ENCODE measurements around the gene PROKR2. TPM values are rescaled to one million over a fixed set of nuclear protein-coding genes. Genes with fewer than 3 reads are reported as not detected.
A peak's percentile ranks its signal among the peaks of the same experiment; 100 is the strongest.

PROKR2 gene
- total RNA-seq: not detected

DNA sequence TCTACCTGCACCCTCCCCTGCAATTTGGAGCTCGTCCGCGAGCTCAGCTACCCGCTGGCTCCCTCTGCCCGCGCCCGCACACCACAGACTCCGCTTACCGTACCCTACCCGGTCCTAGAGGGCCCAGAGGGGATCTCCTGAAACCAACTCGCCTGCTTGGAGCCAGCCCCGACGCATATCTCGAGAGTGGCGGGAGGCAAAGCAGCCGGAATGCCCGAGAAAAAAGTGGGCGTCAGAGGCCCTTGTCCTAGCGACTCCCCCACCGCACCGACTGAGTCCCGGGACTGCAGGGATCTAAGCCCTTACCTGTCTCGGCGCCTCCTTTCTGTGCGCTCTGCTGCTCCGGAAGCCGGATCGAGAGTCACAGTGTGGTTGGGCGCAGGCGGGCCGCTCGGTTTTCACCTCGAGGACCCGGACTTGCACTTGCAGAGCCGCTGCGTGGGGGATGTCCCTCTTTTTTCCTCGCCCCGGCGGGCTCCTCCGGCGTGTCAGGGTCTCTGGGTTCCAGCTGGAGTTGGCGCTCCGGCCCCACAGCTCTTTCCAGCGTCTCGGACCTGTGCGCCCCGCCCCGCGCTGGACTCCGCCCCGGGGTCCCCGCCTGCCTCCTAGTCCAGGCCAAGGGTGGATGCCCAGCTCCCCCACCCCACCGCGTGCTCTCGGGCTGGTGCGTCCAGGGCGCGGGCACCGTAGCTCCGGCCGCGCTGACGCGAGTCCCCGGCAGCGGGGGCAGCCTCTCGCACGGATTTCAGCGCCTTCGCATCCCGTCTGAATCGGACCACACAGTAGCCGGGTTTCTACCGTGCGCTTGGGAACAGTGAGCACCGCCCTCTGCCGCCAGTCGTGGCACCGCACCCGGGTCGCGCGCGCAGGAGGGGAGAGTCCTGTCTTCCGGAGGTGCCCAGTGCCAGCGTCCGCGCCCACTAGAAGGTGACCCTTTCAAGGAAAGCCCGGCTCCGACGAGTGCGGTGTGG lies at the start of gene PROKR2:
PROKR2 (minus strand) TSS at position 767 of the 971 bp plus-strand sequence. CDS start 2,585 bp downstream, outside the sequence.
- Histone ChIP-seq H3K36me3 (no peaks in the 10 kb centered on the region), H3K27me3 (peaks cover 0 to 45% of the 10 kb centered on the region in 2 donors), H3K4me3 (peak within 1 kb of the TSS in 2 of 3 donors; percentile 17 to 19), H3K27ac (no peak within 1 kb of the TSS), H3K9me3 (no peaks in the 10 kb centered on the region), H3K4me1 (no peaks in the 10 kb centered on the region)
- DNase-seq (ENCODE audit: low spot score in 2 of 2): no peak
- TF ChIP-seq POLR2AphosphoS5 (IDR thresholded peaks at IDR 0.05): no peak
- no peak for TF ChIP-seq CTCF (IDR thresholded peaks at IDR 0.05)
- TF ChIP-seq POLR2A (IDR thresholded peaks at IDR 0.05): no peak
- intact Hi-C loops (cut with DNase I; ENCODE audit: low total_unique reads): no loop called here

DNA sequence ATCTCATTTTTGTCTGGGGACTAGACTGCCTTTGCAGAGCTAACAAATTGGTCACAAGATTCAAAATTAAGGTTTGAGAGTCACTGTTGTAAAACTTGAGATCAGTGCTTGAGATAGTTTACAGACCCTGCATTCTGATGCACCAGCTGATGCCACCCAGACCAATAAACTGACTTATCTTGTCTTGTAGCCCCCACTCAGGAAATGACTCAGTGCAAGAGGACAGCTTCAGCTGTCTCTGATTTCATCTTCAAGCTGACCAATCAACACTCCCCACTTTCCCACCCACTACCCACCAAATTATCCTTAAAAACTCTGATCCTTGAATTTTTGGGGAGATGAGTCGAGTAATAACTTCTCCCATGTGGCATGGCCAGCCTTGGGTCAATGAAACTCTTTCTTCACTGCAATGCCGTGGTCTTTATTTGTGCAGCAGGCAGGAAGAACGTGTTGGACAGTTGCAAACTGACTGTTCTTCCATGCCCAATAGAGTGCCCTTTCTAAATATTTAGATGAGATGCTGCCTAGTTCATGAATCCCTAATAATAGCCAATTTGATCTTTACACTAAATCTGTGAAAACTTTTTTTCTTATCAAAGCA lies 48.3 kb upstream of the PROKR2 start:
- Histone ChIP-seq H3K27me3 (no peaks in the 10 kb centered on the region), H3K36me3 (no peaks in the 10 kb centered on the region), H3K4me3 (no peak overlapping the region), H3K4me1 (no peaks in the 10 kb centered on the region), H3K9me3 (peaks cover 0 to 18% of the 10 kb centered on the region in 2 donors), H3K27ac (no peak overlapping the region)
- no peak for DNase-seq (ENCODE audit: low spot score in 2 of 2)
- no peak for TF ChIP-seq POLR2AphosphoS5 (IDR thresholded peaks at IDR 0.05)
- no peak for TF ChIP-seq CTCF (IDR thresholded peaks at IDR 0.05)
- no peak for TF ChIP-seq POLR2A (IDR thresholded peaks at IDR 0.05)
- intact Hi-C loops (cut with DNase I; ENCODE audit: low total_unique reads): no loop called here

GRCh38 chr20:5364136-5364821 lies 47.5 kb upstream of the PROKR2 start:
- Histone ChIP-seq H3K27ac (no peak overlapping the region), H3K4me1 (no peaks in the 10 kb centered on the region), H3K9me3 (peaks cover 0 to 18% of the 10 kb centered on the region in 2 donors), H3K36me3 (no peaks in the 10 kb centered on the region), H3K4me3 (no peak overlapping the region), H3K27me3 (no peaks in the 10 kb centered on the region)
- TF ChIP-seq POLR2A (IDR thresholded peaks at IDR 0.05) (no peak), POLR2AphosphoS5 (IDR thresholded peaks at IDR 0.05) (no peak), CTCF (IDR thresholded peaks at IDR 0.05) (no peak)
- intact Hi-C loops (cut with DNase I; ENCODE audit: low total_unique reads): no loop called here
- no peak for DNase-seq (ENCODE audit: low spot score in 2 of 2)

- Histone ChIP-seq H3K4me1 (no peaks in the 10 kb centered on the region), H3K27me3 (no peaks in the 10 kb centered on the region), H3K4me3 (no peak overlapping the region), H3K27ac (no peak overlapping the region), H3K36me3 (no peaks in the 10 kb centered on the region), H3K9me3 (peaks cover 0 to 18% of the 10 kb centered on the region in 2 donors)
- intact Hi-C loops (cut with DNase I; ENCODE audit: low total_unique reads): no loop called here
- DNase-seq (ENCODE audit: low spot score in 2 of 2): no peak
- TF ChIP-seq POLR2AphosphoS5 (IDR thresholded peaks at IDR 0.05): no peak
- no peak for TF ChIP-seq CTCF (IDR thresholded peaks at IDR 0.05)
- no peak for TF ChIP-seq POLR2A (IDR thresholded peaks at IDR 0.05)
These were observed 46.0 kb upstream of the PROKR2 start for GRCh38 chr20:5362771-5363170.

Data from breast epithelium (tissue), 4 donors.